ENCODE data around the gene CHIT1.

DNA sequence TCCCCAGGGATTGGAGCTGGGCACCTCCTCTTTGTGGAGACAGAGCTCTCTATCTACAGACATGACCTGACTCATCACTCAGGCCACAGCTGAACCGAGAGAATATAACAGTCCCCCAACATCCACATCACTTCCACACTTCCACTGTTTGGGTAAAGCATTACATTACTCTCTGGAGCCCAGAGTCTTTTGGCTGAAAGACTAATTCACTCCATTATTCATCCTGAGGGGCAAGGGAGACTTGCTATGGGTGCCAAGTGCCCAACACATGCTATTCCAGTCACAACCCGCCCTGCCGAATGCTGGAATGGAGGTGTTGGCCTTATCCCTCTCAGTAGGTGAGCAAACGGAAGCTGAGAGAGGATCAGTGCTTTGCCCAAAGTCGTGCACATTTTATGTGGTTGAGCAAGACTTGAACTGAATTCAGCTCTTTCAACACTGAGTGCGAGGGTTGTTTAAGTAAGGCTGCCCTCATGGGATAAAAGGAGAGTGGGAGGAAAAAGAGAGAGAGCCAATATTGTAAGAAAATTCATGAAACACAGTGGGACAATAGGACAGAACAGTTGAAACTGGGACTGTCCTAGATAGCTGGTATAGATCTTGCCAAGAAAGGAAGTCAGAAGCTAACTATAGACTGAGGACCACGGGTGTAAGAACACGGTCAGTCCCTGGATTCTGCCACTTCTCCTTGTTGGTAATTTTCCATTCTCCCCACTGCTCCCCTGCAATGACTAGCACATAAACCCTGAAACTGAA is 29.5 kb downstream of the CHIT1 start:
- TF ChIP-seq, protein P1, sequence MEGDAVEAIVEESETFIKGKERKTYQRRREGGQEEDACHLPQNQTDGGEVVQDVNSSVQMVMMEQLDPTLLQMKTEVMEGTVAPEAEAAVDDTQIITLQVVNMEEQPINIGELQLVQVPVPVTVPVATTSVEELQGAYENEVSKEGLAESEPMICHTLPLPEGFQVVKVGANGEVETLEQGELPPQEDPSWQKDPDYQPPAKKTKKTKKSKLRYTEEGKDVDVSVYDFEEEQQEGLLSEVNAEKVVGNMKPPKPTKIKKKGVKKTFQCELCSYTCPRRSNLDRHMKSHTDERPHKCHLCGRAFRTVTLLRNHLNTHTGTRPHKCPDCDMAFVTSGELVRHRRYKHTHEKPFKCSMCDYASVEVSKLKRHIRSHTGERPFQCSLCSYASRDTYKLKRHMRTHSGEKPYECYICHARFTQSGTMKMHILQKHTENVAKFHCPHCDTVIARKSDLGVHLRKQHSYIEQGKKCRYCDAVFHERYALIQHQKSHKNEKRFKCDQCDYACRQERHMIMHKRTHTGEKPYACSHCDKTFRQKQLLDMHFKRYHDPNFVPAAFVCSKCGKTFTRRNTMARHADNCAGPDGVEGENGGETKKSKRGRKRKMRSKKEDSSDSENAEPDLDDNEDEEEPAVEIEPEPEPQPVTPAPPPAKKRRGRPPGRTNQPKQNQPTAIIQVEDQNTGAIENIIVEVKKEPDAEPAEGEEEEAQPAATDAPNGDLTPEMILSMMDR (IDR thresholded peaks at IDR 0.05) = no peak
- TF ChIP-seq POLR2AphosphoS5 (IDR thresholded peaks at IDR 0.05; ENCODE audit: low read depth, low read length) = no peak

Measured in Panc1 (cell line).